OCI-LY7 (cell line): ENCODE data around the gene BRD7.

Experiments used
- CTCF ChIP-seq: fragments of 200-600 bp; sonication (generic); conservative IDR thresholded peaks from 2 replicates; pipeline ENCODE4 v1.5.1; 2014; ENCODE audit warnings: mild to moderate bottlenecking, antibody characterized with exemption, low read length, moderate library complexity, mixed read lengths
- EZH2phosphoT487 ChIP-seq: fragments of 200-600 bp; sonication (generic); IDR thresholded peaks from 2 replicates; pipeline ENCODE4 v1.6.1; 2018; ENCODE audit warnings: low read depth, borderline replicate concordance, mild to moderate bottlenecking, mixed run types, antibody characterized with exemption, low read length, moderate library complexity, mixed read lengths

GRCh38 chr16:50388496-50388895 is 19.7 kb upstream of the BRD7 start:
- TF ChIP-seq CTCF, result no peak
- TF ChIP-seq EZH2phosphoT487, result no peak
